Fibroblast of upper back skin (primary cell): ENCODE measurements around the gene KATNBL1.
"Not testable (repeated sequence)": the region's sequence is repeated elsewhere in the genome, so short reads cannot be mapped to it uniquely, and the experiment has no call there.

ENCODE experiments used
- DNase-seq: peaks from one replicate; pipeline ENCODE4 v3.0.0-alpha.2; 2013

KATNBL1 gene

DNA sequence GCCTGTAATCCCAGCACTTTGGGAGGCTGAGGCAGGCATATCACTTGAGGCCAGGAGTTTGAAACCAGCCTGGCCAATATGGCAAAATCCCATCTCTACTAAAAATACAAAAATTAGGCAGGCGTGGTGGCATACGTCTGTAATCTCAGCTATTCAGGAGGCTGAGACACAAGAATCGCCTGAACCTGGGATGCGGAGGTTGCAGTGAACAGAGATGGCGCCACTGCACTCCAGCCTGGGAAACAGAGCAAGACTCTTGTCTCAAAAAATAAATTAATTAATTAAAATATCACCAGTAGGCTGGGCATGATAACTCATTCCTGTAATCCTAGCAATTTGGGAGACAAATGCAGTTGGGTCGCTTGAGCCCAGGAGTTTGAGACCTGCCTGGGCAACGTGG, 16.6 kb downstream of the KATNBL1 start:
- not testable (repeated sequence) for DNase-seq

DNA sequence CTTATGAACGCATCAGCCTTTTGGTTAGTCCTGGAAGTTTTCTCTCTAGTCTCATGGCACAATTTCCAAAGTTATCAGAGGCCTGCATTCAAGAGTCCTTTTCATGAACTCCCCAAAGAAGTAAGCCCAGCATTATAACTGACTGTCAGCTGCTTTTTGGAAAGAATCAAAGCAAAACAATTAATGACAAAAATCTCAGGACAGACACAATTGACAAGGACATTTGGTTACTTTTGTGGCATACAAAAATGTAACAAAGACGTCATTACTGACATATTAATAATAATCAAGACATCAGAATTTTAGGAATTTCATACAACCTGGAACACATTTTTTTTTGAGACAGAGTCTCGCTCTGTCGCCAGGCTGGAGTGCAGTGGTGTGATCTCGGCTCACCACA, 21.2 kb downstream of the KATNBL1 start:
- DNase-seq: peak; percentile 21

DNA sequence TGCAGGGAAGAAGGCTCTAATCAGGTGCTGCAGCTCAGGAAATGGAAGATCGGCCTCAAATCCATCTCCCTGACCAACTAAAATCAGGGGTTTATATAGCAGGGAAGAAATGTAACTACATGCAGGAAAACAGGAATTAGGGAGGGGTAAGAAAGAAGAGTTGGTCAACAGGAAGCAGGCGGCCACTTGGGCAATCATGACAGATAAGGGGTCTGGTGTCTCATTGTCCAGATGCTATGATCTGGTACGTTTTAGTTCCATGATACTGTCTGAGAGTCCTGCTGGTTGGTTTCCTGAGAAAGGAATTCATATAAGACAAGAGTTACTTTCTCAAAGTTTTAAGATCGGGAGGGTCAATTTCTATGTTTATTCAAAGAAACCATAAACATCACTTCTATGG, 24.2 kb downstream of the KATNBL1 start:
- no peak for DNase-seq

DNA sequence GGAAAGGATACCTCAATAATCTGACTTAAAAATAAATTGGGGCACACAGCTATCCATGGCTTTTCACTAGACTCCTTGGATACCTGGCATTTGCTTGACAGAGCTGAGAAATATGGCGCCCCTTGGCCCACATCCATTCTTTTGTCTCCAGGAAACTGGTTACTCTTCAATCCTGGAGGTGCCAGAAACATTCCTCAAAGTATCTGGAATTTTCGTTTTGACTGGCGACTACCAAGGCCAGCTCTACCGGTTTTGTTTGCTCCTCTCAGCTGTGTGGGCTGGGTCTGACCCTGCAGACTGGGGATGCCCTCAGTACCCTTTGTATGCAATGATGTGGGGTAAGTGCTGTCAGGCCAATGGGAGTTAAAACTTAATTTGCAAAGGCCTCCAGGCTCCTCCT, 27.0 kb downstream of the KATNBL1 start:
- DNase-seq: no peak

DNA sequence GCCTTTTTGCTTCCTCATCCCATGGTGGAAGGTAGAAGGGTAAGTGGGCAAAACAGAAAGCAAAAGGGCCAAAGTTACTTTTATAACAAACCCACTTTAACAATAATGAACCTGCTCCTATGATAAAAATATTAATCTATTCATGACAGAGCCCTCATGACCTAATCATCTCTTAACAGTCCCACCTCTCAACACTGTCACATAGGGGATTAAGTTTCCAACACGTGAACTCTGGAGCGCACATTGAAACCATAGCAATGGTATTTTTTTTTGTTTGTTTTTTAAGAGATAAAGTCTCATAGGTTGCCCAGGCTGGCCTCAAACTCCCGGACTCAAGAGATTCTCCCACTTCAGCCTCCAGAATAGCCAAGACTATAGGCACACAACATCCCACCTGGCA, 30.7 kb downstream of the KATNBL1 start:
- DNase-seq: no peak

DNA sequence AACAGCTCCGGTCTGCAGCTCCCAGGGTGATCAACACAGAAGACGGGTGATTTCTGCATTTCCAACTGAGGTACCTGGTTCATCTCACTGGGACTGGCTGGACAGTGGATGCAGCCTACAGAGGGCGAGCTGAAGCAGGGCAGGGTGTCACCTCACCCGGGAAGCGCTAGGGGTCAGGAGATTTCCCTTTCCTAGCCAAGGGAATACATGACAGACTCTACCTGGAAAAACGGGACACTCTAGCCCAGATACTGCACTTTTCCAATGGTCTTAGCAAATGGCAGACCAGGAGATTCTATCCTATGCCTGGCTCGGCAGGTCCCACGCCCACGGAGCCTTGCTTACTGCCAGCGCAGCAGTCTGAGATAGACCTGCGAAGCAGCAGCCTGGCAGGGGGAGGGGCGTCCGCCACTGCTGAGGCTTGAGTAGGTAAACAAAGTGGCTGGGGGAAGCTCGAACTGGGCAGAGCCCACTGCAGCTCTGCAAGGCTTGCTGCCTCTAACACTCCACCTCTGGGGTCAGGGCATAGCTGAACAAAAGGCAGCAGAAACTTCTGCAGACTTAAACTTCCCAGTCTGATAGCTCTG, 43.8 kb downstream of the KATNBL1 start:
- DNase-seq: not testable (repeated sequence)

DNA sequence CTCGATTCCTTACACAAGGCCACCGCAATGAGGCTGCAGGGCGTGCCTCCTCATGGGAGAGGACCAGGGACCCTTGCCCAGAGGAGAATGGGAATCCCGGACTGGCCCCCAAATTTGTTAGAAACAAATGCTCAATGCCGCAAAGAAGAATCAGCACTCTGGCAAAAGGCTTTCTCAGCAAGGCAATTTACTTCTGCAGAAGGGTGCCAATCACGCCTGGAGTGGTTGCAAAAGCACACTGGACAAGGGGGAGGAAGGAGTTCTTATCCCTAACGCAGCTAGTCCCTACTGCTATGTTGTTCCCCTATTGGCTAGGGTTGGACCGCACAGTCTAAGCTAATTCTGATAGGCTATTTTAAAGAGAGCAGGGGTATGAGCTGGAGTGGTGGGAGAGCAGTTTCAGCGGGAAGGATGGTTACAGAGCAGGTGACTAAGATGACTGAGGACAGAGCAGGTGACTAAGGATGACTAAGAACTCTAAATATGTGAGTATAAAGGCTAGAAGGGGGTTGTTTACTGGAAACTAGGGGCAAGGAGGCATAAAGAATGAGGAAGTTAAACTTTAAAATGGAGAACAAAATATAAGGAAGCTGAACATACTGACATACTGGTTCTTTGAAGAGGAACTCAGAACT, 48.5 kb downstream of the KATNBL1 start:
- DNase-seq: no peak

DNA sequence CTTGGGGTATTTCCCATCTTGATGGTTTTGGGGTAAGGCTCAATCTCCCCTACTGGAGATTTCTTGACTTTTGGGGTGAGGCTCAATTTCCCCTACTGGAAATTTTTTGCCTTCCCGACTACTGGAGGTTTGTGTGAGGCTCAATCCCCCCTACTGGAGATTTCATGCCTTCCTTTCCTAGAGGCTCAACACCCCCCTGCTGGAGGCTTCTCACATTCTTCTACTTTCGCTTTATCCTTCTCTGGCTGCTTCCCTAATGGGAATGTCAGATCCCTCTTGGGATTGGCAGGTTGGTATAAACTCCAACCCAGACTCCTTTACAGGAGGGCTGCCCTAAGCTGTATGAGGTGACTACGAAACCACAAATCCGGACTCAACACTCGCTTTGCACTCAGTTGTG, 49.2 kb downstream of the KATNBL1 start:
- no peak for DNase-seq

DNA sequence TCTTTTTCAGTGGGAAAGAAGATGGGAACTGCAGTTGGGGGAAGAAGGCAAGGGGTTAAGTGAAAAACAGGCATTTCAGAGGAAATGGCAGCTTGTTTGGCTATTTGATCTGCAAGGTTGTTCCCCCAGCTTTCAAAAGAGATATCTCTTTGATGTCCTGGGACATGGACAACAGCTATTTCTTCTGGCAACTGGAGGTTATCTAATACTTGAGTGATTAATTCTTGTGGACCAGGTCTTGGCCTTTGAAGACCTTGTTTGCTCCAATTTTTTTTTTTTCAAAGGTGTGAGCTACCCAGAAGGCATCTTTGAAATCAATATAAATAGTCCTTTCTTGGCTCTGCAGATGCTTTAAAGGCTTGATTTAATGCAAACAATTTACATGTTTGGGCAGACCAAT, 51.5 kb downstream of the KATNBL1 start:
- no peak for DNase-seq

DNA sequence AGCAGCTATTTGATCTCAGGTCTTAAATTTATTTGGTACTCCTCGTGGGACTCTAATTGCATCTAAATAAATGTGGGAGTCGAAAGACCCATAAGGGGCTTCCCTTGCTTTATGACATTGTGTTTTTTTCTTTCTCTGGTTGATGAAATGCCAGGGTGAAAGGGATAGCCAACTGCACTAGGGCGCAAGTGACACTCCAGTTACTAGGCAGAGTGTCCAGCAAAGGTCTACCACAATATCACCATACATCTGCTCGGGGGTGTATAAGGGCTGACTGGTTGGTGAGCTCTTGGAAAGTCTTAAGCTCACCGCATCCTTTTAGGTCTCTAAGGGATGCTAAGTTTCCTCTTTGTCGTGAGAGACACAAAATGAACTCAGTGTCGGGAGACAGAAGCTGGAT, 54.0 kb downstream of the KATNBL1 start:
- DNase-seq: no peak

DNA sequence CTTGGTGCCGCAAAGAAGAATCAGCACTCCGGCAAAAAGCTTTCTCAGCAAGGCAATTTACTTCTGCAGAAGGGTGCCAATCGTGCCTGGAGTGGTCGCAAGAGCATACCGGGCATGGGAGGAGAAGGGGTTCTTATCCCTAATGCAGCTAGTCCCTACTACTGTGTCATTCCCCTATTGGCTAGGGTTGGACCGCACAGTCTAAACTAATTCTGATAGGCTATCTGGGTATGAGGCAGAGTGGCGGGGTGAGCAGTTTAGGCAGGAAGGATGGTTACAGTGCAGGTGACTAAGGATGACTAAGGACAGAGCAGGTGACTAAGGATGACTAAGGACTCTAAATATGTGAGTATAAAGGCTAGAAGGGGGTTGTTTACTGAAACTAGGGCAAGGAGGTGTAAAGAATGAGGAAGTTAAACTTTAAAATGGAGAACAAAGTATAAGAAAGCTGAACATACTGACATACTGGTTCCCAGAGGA, 55.1 kb downstream of the KATNBL1 start:
- DNase-seq: no peak

DNA sequence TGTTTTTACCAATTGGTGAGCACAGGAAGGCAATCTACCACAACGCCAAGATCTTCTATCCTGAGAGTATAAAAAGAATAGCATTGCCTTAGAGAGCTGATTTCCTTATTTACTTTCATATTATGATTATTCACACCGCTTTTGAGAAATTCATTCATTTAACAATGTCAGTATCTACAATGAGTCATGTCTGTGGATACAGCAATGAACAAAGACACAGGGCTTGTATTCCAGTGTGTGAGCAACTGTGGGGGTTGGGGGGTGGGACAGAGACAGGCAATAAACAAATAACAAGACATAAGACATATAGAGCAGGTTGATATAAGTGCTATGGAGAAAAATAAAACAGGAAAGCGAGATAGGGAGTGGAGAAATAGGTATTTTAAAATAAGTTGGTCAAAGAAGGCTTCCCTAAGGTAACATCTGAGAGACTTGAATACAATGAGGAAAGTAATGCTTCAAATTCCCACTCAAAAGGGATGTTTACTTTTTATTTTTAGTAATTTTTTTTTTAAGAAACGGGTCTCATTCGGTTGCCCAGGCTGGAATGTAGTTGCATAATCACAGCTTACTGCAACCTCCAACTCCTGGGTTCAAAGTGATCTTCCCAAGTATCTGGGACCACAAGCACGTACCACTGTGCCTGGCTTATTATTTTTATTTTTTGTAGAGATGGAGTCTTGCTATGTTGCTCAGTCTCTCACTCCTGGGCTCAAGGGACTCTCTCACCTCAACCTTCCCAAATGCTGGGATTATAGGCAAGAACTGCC, 62.3 kb downstream of the KATNBL1 start:
- DNase-seq: no peak

DNA sequence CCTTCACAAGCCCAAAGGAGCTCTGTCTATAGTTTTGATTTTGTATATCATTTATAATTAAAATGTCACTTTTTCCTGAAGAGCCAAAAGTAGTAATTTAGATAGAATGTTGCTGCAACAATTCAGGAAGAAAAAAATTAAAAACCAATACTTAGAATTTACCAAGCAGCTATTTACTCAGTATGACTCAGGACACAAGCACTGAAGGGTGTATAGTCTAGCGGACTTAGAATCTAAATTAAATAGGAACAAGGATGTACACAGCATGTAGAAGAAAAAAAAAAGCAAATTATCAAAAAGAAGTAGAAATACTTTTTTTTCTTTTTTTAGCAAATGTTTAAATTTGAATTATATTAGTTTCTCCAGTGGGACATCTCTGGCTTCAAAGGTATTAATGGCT, 76.4 kb downstream of the KATNBL1 start:
- no peak for DNase-seq

DNA sequence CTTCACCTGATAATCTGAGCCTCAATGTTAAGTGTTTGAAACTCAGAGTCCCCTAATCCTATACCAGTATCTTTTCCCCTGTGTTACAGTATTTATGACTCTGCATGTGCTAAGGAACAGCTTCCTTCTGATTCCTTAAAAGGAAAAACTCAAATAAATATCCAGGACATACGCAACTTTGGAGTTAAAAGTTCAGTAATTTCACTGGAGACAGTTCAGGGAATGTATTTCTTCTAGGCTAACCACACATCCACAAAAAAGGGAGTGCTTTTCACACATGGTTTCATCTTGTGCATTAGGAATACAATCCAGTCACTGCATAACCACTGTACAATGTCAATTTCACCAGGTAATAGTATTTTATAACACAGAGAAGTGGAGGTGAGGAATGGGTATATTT, 77.0 kb downstream of the KATNBL1 start:
- DNase-seq: no peak

DNA sequence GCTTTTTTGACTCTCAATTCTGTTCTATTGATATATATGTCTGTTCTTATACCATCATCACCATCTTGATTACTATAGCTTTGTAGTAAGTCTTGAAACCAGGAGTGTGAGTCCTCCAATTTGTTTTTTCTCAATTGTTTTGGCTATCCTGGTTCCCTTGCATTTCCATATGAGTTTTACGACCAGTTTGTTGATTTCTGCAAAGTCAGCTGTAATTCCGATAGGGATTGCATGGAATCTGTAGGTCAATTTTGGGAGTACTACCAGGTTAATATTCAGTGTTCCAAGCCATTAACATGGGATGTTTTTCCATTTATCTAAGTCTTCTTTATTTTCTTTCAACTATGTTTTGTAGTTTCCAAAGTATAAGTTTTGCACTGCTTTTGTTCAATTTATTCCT, 81.0 kb downstream of the KATNBL1 start:
- DNase-seq: no peak

DNA sequence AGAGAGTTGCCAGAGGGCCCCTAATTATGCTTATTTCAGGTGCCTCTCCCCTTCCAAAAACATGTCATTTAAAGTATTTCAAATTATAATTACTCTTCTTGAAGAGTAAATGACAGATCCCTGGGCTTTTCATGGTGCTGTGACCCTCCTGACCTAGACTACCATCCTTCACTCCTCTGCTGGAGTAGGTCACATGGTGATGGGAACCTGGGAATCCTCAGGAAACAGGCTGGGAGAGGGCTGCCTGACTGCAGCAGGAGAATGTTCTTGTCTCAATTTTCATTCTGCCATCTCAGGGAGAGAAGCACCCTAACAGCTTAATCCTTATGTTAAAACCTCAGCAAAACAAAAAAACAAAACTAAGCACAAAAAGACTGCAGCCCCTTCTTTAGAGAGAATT, 83.4 kb downstream of the KATNBL1 start:
- DNase-seq: no peak

DNA sequence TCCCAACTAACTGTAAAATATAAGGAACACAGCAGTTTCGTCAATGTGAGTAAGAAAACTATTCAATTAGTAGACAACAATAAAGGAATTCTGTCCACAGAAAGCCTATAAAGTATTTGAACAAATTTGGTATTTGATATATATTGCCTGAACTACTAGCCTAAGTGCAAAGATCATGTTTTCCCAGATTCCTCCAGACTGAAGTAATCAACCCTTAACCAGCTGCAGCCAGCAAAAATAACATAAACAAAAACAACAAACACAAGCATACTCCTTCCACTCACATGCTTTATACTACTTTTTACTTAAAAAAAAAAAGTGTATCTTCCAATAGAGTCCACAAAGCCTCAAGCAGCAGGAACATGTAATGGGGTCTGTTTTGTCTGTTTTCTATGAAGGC, 84.0 kb downstream of the KATNBL1 start:
- DNase-seq: no peak

DNA sequence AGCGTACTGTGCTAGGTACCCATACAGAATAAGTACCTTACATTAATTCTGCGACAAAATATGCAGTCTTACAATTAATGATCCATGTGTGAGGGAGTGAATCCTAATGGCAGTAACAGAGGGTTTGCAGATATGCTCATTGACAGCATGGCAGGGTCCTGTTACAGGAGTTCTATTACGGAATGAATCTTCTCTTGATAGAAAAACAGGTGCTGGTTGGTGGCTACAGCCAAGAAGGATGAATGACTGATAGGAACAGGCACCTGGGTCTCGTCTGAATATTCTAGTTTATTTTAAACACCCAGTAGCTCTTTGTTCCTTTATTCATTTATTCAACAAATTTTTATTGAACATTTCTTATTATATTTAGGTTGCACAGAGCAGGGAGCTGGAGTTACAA, 85.2 kb downstream of the KATNBL1 start:
- DNase-seq: no peak

DNA sequence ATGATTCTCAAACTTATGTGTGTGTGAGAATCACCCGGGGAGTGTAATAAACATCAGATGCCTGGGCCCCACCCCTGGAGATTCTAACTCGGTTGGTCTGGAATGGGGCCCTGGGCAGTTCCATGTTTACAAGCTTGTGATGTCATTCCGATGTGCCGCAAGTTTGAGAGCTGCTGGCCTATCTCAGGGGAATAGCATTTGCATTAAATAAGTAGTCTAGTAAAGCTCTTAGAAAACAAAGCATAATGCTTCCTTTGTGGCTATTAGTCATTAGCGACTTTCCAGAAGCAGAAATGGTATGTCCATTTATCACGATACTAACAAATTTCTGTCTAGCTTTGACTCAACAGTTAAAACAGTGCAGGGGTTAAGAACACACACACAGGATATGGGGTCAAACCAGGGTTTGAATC, 87.1 kb downstream of the KATNBL1 start:
- peak; percentile 76 for DNase-seq

DNA sequence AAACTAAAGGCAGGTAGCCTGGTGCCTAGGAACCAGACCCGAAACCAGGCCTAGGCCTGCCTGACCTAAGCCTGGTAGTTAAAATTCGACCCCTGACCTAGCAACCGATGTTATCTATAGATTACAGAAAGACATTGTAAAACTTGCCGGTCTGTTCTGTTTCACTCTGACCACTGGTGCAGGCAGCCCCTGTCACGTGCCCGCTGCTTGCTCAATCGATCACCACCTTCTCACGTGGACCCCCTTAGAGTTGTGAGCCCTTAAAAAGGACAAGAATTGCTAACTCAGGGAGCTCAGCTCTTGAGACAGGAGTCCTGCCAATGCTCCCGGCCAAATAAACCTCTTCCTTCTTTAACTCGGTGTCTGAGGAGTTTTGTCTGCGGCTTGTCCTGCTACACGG, 88.1 kb downstream of the KATNBL1 start:
- not testable (repeated sequence) for DNase-seq

DNA sequence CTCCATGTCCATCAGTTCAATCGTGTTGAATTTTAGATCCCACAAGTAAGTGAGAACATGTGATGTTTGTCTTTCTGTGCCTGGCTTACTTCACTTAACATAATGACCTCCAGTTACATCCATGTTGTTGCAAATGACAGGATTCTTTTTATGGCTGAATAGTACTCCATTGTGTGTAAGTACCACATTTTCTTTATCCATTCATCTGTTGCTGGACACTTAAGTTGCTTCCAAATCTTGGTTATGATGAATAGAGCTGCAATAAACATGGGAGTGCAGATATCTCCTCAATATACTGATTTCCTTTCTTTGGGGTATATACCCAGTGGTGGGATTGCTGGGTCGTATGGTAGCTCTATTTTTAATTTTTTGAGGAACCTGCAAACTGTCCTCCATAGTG, 89.5 kb downstream of the KATNBL1 start:
- DNase-seq: not testable (repeated sequence)

DNA sequence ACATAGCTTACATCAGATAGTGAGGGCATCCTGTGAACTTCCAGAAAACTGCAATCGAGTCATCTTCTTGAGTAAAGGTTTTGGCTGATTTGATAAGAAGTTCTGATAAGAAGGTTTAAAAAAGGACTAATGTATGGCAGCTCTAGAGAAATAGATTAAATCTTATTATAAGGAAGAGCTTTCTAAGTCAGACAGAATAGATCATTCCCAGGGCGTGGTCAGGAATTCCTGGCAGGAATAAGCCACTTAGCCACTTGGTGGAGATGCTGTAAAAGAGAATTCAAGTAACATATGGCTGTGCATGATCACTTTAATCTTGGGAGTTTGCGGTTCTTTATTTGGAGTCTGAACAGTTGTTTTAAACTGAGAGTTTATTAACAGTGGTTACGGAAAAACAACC, 90.6 kb downstream of the KATNBL1 start:
- peak; percentile 40 for DNase-seq

DNA sequence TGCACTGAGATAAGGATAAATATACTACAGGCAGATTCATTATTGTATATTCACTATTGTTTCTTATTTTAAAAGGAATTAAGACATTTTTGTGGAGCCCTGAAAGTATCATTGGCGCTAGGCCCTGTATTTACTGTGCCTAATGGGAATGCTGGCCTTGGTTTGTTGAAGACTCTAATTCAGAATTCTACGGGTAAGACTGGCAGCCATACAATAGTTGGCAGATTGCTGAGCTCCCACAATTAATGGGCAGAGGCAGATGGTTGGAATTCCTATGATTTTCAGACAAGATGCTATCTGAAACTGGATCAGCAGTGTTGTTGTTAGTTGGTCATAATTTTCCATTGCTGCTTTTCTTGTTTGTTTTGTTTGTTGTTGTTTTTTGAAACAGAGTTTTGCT, 93.3 kb downstream of the KATNBL1 start:
- DNase-seq: no peak

DNA sequence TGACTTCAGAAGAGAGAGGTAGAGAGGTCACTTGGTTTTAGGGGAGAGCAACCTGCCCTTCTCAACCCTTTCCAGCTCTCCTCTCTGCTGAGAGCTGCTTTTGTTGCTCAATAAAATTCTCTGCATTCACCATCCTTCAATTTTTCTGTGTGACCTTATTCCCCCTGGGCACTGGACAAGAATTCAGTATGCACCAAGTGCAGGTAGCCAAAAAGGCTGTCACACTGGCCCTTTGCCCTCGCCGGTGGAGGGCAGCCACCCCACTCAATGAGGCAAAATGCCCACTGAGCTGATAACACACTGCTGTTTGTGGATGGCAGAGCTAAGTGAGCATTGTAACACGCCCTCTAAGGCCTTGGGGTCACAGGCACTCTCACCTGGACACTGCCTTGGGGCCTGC, 95.2 kb downstream of the KATNBL1 start:
- no peak for DNase-seq
